Natural killer cell (primary cell): ENCODE data around the gene RGS16. TPM values are rescaled to one million over a fixed set of nuclear protein-coding genes. Genes with fewer than 3 reads are reported as not detected.

Experiments
- ATAC-seq, 3 donors: fragments of 150-1000 bp in 2 of 3; fragments of 200-7000 bp in 1 of 3; cut with Tn5 transposase; 1 replicate in 1 of 3; 2 replicates in 2 of 3; pipeline ENCODE4 v1.10.0; 2021; ENCODE audit warnings: mild to moderate bottlenecking in 2 of 3, moderate library complexity in 2 of 3
- DNase-seq, 2 donors: peaks; one replicate each; pipeline versions ENCODE4 v3.0.0 to v3.0.0-alpha.2; 2013 to 2021; ENCODE audit warnings: mixed read lengths in 1 of 2
- H3K27ac ChIP-seq: one replicate; pipeline ENCODE4 v1.5.1; 2013; ENCODE audit warnings: mild to moderate bottlenecking, low read length
- H3K27me3 ChIP-seq: one replicate; pipeline ENCODE4 v1.6.1; 2013; ENCODE audit warnings: low read length; ENCODE audit not compliant: control insufficient read depth, insufficient read depth
- H3K36me3 ChIP-seq: one replicate; pipeline ENCODE4 v1.6.1; 2013; ENCODE audit warnings: low read length; ENCODE audit not compliant: control insufficient read depth, insufficient read depth
- H3K4me1 ChIP-seq: one replicate; pipeline ENCODE4 v1.6.1; 2013; ENCODE audit warnings: low read length; ENCODE audit not compliant: control insufficient read depth, insufficient read depth
- H3K4me3 ChIP-seq: one replicate; pipeline ENCODE4 v1.5.1; 2013; ENCODE audit warnings: low read length
- H3K9me3 ChIP-seq: one replicate; pipeline ENCODE4 v1.6.1; 2013; ENCODE audit warnings: low read length; ENCODE audit not compliant: control insufficient read depth, insufficient read depth
- H3K27ac Mint-ChIP-seq, 2 donors: one replicate each; pipeline ENCODE4 v1.8.0; 2022; ENCODE audit warnings: mild to moderate bottlenecking in 2 of 2, mixed read lengths in 2 of 2, moderate library complexity in 1 of 2
- H3K27me3 Mint-ChIP-seq, 2 donors: one replicate each; pipeline ENCODE4 v1.8.0; 2022; ENCODE audit warnings: low read depth in 2 of 2, mixed read lengths in 2 of 2
- H3K36me3 Mint-ChIP-seq: one replicate; pipeline ENCODE4 v1.8.0; 2022; ENCODE audit warnings: mixed read lengths
- H3K4me1 Mint-ChIP-seq, 2 donors: one replicate each; pipeline ENCODE4 v1.8.0; 2022; ENCODE audit warnings: mixed read lengths in 2 of 2
- H3K4me3 Mint-ChIP-seq: one replicate; pipeline ENCODE4 v1.8.0; 2022; ENCODE audit warnings: mild to moderate bottlenecking, moderate library complexity, mixed read lengths
- H3K9me3 Mint-ChIP-seq, 2 donors: one replicate each; pipeline ENCODE4 v1.8.0; 2022; ENCODE audit warnings: mixed read lengths in 2 of 2
- WGBS: methylation state at CpG from one replicate; pipeline ENCODE4 v1.1.7; 2013; ENCODE audit warnings: missing lambda C conversion rate; ENCODE audit not compliant: insufficient coverage; 5-methylcytosine and 5-hydroxymethylcytosine counted together
- intact Hi-C: fragments of 100-400 bp; cut with micrococcal nuclease; formaldehyde crosslinking; loops from one replicate; pipeline ENCODE4 v1.14.2; 2022
- total RNA-seq, 4 donors: library from RNA; stranded (reverse); fragments of 120-200 nt in 1 of 4; gene quantifications; one replicate each; pipeline versions ENCODE4 v1.2.3 to v1.2.4, GENCODE V29; 2013 to 2022
- TF ChIP-seq, protein P1 (sequence below): fragments of 200-600 bp; IDR thresholded peaks from one replicate; pipeline ENCODE4 v1.8.0; 2022; ENCODE audit warnings: antibody characterized with exemption

Gene RGS16
- total RNA-seq, 3 donors from 2014 or later (not counting 1 experiment from before 2014, with no cell fraction given) = 1.3 to 9.6 (median 4.2) TPM

DNA sequence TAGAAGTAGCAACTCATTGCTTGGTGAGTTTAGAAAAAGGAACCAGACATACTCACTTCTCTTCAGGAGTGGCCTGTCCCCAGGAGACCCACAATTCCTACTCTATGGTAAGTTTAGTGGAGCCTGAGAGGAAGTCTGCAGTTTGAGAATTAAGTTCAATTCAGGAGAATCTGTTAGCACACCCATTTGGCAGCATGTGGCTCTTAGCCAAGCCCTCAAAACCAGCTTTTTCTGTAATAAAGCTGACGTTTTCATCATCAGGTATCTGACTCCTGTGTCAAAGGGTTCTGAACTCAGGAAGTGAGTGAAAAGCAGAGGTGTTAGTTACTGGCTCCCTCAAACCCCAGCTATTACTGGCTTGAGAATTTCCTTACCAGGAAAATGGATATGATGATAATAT, 20.4 kb upstream of the RGS16 start:
- H3K36me3 Mint-ChIP-seq = peaks cover 10% of the 10 kb centered on the region
- H3K4me3 Mint-ChIP-seq = no peak overlapping the region
- H3K27ac Mint-ChIP-seq = no peak overlapping the region
- DNase-seq (peak in 1 of 2 donors; percentile 23), ATAC-seq (no peak)
- Histone ChIP-seq H3K36me3 (no peaks in the 10 kb centered on the region), H3K4me3 (no peak overlapping the region), H3K27me3 (peaks cover 8% of the 10 kb centered on the region), H3K9me3 (peaks cover 4% of the 10 kb centered on the region), H3K27ac (no peak overlapping the region), H3K4me1 (peaks cover 6% of the 10 kb centered on the region)
- TF ChIP-seq, protein P1, sequence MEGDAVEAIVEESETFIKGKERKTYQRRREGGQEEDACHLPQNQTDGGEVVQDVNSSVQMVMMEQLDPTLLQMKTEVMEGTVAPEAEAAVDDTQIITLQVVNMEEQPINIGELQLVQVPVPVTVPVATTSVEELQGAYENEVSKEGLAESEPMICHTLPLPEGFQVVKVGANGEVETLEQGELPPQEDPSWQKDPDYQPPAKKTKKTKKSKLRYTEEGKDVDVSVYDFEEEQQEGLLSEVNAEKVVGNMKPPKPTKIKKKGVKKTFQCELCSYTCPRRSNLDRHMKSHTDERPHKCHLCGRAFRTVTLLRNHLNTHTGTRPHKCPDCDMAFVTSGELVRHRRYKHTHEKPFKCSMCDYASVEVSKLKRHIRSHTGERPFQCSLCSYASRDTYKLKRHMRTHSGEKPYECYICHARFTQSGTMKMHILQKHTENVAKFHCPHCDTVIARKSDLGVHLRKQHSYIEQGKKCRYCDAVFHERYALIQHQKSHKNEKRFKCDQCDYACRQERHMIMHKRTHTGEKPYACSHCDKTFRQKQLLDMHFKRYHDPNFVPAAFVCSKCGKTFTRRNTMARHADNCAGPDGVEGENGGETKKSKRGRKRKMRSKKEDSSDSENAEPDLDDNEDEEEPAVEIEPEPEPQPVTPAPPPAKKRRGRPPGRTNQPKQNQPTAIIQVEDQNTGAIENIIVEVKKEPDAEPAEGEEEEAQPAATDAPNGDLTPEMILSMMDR = no peak
- peaks cover 37 to 60% of the 10 kb centered on the region in 2 donors for H3K27me3 Mint-ChIP-seq
- intact Hi-C loops = no loop called here
- H3K9me3 Mint-ChIP-seq = peaks cover 2 to 3% of the 10 kb centered on the region in 2 donors
- WGBS = 32% methylated on average over 1 of the region's 1 CpG
- peaks cover 15 to 18% of the 10 kb centered on the region in 2 donors for H3K4me1 Mint-ChIP-seq

DNA sequence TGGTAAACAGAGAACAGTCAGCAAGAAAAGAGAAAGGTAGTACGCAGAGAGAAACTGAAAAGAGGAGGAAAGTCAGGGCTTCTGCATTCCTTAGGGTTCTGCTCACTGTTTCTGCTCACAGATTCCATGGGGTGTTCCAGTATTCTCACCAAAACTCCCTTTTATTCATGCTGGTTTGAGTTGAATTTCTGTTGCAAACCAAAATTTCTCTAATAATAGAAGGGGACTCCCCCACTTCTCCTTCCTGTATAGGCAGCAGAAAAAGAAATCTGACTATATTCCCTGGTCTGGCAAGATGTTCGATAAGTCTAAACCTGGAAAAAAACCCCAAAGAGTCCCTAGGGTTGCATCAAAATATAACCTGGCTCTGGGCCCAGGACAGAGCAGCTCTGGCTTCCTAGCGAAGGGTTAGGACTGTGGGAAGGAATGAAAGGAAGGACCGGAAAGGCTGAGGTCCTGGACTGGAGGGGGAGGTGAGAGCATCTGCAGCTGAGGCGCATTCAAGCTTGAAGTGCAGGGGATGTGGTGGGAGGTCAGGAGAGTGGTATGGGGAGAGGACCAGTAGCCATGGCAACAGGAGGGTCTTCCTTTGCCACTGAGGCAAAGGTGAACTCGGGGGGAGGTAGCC, 18.8 kb upstream of the RGS16 start:
- ATAC-seq = no peak
- peaks cover 13% of the 10 kb centered on the region for H3K27me3 ChIP-seq
- H3K27ac ChIP-seq = no peak overlapping the region
- H3K36me3 Mint-ChIP-seq = peaks cover 10% of the 10 kb centered on the region
- TF ChIP-seq, protein P1 = no peak
- H3K36me3 ChIP-seq = no peaks in the 10 kb centered on the region
- peaks cover 39 to 60% of the 10 kb centered on the region in 2 donors for H3K27me3 Mint-ChIP-seq
- peaks cover 2 to 3% of the 10 kb centered on the region in 2 donors for H3K9me3 Mint-ChIP-seq
- H3K9me3 ChIP-seq = peaks cover 4% of the 10 kb centered on the region
- H3K4me3 Mint-ChIP-seq = no peak overlapping the region
- H3K4me1 ChIP-seq = no peaks in the 10 kb centered on the region
- no peak overlapping the region for H3K4me3 ChIP-seq
- H3K27ac Mint-ChIP-seq = no peak overlapping the region
- DNase-seq = no peak
- 73% methylated on average over 6 of the region's 6 CpGs for WGBS
- intact Hi-C loops = no loop called here
- peaks cover 5 to 9% of the 10 kb centered on the region in 2 donors for H3K4me1 Mint-ChIP-seq

DNA sequence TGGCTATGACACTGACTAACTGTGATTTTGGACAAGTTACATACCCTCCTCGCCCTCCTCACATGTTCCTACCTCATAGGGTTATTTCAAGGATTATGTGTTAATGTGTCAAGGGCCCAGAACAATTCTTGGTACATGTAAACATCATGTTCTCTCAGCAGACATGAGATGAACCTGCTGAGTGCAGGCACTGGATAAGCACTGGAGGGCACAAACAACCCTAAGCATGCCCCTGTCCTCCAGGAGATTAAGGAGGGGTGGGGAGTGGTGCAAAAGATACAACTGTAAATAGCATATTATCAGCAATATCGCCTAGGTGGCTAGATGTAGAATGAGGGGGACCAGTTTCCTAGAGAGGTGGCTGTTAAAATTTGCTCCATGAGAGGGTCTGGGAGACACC, 17.7 kb upstream of the RGS16 start:
- Mint-ChIP-seq H3K4me3 (no peak overlapping the region), H3K4me1 (peaks cover 8 to 16% of the 10 kb centered on the region in 2 donors), H3K27ac (no peak overlapping the region), H3K9me3 (peaks cover 2 to 3% of the 10 kb centered on the region in 2 donors), H3K27me3 (peaks cover 41 to 60% of the 10 kb centered on the region in 2 donors), H3K36me3 (peaks cover 10% of the 10 kb centered on the region)
- Histone ChIP-seq H3K9me3 (peaks cover 4% of the 10 kb centered on the region), H3K27me3 (peaks cover 20% of the 10 kb centered on the region), H3K4me1 (peaks cover under 1% of the 10 kb centered on the region), H3K36me3 (no peaks in the 10 kb centered on the region), H3K27ac (no peak overlapping the region), H3K4me3 (no peak overlapping the region)
- intact Hi-C loops = no loop called here
- TF ChIP-seq, protein P1 = no peak
- WGBS = 93% methylated on average over 1 of the region's 2 CpGs
- ATAC-seq = peak in 1 of 3 donors; percentile 41
- no peak for DNase-seq
